Hematopoietic multipotent progenitor cell treated with erythropoietin and hydrocortisone succinate and interleukin-3 and kit ligand, for 4 days (in vitro differentiated cells): ENCODE data around the gene MEF2A.

Experiments
- DNase-seq: peaks from one replicate; pipeline ENCODE4 v3.0.0-alpha.2; 2015

MEF2A gene

DNA sequence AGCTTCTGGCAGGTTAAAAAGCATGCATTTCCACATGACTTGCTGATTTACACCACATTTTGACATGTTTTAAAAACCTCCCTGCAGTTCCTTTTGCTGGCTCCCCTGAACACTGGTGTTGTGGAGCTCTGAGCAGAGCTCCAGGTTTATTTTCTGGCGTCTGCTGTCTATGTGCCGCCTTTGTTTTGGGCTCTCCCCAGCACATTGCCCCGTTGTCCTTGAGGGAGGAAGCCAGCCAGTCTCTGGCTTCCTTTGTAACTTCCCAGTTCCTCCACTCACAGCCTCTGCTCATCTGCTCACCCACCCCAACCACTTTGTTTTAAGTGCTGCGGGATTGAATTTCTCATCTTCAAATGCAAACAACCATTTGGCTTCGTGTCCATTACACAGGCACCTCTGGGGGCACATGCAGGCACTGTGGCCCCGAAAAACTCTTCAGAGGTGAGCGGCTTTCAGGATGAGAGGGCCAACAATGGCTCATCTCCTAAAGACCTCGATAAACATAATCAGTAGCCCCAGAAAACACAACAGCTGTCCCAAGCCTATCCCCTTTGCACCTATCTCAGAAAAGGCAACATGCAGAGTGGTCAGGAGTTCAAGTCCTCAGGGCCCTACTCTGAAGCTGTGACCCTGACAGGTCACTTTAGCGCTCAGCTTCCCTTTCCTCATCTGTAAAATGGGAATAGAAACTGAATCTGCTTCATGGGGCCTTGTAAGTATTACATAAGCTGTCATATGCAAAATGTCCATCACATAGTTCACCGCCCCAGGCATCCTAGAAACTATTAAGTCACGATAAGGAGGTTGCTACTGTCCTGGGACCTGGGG, 1.3 kb upstream of the MEF2A start:
- peak; percentile 46 for DNase-seq

DNA sequence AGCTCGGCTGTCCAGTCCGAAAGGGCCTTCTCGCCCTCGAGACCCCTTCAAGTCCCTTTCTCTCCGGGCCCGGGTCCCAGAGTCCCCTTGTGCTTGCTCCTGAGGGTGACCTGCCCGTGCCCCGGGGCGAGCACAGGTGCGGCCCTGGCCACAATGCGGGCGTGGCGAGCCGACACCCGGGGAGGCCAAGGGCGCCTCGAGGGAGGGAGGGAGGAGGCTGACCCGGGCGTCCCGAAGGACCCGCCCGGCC, 810 bp upstream of the MEF2A start:
- no peak for DNase-seq

DNA sequence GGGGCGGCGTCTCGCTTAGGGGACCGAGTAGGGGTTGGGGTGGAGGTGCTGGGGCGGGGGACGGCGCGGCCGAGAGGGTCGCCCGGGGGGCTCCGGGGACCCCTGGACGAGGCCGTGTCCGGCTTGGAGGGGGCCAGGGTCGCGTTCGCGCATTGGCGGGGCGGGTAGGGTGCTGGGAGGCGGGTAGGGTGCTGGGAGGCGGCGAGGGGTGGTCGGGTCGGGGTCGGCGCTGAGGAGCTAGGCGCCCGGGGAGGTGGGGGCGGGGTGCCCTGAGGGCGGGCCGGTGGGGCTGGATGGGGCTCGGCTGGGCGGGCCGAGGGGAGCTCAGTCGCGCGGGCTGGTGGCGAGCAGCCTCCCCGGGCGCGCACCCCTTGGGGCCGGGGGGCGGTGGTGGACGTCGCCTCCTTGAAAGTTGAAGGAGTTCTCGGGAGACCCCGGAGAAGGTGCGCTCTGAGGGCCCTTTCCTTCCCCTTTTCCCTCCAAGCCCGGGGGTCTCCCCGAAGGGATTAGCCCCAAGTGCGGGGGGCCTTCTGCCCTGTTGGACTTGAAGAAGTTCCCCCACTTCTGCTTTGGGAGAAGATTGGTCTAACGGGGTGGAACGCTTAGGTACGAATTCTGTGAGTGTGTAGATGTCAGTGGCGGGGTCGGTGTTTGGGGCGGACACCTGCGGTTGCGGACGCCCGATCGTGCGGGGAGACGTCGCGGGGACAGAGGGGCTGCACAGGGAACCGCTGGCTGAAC, 543 bp downstream of the MEF2A start:
- DNase-seq: peak; percentile 57

DNA sequence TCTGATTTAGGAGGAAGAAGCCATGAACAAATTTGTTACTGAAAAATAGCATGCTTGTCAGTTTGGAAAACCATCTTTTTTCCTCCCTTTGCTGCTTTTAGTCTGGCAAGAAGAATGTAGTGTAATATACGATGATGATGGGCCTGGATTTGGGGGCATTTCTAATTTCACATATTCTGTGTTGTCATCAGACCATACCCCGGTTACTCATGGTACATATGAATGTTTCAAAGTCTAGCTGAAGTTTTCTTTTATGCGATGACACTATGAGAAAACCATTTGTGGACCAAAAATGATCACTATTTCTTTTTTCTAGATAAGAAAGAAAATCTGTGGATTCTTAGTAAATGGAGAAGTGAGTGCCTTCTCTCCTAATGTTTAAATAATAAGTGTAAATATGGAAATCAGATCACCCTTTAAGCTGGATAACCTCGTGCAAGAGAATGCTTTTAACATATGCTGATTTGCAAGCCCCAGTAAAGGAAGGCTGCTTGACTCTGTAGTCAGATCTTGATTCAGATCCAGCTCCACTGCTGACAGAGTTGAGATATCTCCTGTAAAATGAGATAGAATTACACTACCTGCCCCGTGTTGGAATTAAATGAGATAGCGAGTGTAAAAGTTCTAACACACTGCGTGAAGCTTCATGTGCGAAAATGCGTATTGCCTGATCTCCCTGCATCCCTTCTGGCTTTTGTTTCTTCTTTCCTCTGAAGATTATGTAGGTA, 3.0 kb downstream of the MEF2A start:
- no peak for DNase-seq

DNA sequence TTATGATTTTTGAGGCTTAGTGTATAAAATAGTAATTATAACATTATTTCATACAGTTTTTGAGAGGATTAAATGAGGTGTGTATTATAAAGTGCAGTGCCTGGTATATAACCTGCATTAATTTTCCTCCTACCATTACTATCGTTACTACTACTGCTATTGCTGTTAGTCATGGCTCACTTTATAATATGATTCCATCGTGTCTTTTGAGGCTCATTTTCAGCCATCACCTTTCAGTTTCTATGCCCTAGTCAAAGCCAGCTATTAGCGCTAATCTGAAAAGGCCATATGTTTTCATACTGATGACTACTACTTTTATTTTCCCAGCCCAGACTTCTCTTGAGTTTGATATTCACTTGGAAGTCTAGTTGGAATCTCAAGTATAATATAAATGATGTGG, 5.5 kb downstream of the MEF2A start:
- DNase-seq: no peak

DNA sequence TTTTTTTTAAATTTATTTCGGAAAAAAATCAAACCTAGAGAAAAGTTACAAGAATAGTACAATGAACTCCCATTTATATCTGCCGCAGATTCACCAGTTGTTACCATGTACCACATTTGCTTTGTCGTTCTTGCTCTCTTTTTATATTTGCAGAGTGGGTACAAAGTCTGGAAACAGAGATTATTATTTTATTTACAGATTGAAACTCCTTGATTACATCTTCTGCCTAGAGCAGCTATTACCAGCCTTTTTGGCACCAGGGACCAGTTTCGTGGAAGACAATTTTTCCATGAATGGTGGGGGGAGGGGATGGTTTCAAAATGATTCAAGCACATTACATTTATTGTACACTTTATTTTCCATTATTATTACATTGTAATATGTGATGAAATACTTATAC, 8.3 kb downstream of the MEF2A start:
- no peak for DNase-seq

DNA sequence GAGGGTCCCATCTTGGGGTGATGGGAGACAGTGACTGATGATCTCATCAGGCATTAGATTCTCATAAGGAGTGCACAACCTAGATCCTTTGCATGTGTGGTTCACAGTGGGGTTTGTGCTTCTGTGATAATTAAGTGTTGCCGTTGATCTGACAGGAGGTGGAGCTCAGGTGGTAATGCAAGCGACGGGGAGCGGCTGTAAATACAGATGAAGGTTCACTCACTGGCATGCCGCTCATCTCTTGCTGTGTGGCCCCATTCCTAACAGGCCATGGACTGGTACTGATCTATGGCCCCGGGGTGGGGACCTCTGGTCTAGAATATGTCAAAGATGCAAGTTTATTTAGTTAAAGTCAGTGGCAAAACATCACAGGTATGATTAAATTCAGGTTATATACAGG, 8.7 kb downstream of the MEF2A start:
- no peak for DNase-seq

DNA sequence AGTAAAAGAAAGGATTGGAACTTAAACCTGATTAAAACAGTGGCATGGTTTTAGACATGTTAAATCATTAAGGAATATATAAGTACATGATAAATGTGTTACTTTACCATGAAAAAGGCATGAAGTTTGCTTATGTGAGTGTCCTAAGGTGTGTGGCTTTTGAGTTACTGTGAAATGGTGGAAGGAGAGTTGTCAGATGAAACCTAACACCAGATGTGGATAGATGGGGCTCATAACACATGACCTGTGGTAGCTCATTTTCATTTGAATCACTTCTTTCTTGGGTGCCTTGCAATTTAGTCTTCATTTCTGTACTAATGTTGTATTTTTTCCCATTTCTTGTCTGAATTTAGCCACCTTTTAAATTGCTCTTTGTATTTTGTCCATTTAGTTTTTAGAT, 13.0 kb downstream of the MEF2A start:
- DNase-seq: no peak

DNA sequence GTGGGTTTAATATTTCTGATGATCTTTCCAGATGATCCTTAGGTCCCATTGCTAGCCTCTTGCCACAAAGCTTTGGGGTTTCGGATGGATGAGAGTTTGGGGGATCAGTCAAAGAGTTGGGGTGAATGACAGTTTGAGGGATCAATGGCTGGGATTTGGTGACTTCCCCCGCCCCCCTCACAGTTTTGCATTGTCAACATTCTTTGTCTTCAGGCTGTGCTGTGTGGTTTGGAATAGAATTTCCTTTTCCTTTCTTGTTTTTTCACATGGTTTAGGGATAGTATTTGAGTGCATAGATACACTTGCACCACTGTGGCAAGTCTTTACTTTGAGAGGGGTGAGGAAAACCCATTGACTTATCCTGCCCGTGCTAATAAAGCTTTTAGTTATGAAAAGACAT, 14.3 kb downstream of the MEF2A start:
- DNase-seq: no peak

DNA sequence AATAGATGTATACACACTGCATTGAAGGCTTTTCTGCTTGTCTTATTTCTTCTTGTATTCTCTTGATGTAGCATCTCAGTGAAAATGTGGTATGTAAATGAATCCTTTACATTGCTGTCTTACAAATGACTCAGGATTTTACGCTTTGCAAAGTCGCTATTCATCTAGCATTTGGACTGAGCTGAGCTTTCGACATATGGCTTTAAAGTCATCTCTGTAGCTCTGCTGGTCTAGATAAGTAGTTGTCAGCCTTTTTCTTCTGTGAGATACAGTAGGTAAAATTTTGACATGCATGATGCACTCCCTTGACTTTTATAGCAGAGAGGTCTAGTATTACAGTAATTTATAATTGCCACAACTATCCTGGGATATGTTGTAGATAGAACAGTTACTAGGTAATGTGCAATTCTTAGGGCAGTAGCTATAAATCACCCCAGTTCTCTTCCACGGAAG, 16.8 kb downstream of the MEF2A start:
- peak; percentile 26 for DNase-seq

DNA sequence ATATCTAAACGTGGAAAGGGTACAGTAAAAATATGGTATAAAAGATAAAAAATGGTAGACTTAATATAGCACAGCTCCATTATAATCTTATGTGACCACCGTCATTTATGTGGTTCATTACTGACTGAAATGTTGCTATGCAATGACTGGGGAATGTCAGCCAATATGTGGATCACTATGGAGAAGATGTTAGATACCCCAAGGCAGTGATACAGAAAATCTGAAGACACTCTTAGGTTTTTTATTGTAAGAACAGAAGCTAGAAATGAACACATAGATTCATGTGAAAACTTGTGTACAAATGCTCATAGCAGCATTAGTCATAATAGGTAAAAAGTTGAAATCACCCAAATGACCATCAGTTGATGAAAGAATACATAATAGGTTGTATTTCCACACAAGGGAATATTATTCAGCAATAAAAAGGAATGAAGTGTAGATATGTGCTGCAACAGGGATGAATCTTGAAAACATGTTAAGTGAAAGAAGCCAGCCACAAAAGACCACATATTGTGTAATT, 18.4 kb downstream of the MEF2A start:
- DNase-seq: no peak

DNA sequence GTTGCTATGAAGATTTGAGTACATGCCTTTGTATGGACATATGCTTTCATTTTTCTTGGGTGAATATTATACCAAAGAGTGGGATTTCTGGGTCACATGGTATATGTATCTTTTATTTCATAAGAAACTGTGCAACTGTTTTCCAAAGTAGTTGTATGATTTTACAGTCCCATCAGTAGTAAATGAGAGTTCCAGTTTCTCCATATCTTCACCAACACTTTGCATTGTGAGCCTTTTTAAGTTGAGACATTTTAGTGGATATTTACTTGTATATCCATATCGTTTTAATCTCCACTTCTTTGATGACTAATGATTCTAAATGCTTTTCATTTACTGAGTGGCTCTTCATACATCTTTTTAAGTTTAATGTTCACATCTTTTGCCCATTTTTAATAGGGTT, 20.3 kb downstream of the MEF2A start:
- DNase-seq: no peak

DNA sequence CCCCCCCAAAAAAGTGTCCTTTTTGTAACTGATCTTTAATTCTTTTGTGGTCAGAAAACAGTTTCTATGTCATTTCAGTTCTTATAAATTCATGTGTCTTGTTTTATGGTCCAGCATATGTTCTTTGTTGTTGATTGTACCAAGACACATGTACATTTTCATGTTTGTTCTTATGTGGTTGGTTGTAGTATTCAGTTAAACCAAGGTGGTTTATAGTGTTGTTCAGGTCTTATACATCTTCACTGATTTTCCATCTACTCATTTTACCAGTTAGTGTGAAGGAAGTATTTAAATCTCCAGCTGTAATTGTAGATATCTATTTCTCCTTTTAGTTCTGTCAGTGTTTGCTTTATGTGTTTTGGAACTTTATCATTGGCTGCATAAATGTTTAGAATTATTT, 24.0 kb downstream of the MEF2A start:
- DNase-seq: no peak

DNA sequence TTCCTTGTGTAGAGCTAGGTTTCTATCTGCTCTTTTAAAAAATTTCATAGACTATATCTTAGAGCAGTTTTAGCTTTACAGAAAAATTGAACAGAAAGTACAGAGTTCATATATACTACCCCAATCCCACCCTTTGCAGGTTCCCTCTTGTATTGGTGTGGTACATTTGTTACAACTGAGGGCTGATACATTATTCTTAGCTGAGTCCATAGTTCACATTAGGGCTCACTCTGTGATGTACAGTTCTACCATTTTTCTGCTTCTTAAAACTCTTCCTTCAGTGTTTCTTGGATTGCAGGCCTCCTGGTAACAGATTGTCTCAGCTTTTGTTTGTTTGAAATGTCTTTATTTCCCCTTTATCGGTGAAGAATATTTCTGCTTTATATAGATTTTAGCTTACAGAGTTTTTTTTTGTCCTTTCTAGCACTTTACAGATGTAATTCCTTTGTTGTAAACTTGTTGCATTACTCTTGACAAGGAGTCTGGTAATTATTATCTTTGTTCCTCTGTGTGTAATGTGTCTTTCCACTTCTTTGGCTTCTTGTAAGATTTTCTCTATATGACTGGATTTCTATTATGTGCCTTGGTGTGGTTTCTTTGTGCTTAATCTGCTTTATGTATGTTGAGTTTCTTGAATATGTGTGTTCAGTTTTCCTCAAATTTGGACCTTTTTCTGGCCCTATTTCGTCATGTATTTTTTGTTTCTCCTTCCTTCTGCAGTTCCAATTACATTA, 25.3 kb downstream of the MEF2A start:
- no peak for DNase-seq

DNA sequence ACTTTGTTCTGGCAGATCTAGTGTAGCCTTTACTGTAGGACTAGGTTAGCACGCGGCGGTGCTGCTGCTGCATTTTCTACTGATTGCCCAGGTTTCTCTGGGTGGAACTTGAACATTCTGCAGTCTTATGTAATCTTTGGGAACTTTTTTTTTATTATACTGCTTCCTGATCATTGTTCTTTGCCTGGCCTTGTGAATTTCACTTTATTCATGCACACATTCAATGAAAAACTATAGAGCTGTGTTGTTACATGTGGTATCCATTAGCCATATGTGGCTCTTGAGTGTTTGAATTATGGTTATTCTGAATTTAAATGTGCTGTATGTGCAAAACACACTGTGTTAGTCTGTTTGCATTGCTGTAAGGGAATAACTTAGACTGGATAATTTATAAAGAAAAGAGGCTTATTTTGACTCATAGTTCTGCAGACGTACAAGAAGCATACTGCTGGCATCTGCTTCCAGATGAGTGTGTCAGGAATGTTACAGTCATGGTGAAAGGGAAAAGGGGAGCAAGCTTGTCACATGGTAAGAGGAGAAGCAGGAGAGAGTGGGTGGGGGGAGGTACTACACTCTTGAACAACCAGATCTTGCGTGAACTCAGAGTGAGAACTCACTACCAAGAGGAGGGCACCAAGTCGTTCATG, 26.5 kb downstream of the MEF2A start:
- DNase-seq: no peak

DNA sequence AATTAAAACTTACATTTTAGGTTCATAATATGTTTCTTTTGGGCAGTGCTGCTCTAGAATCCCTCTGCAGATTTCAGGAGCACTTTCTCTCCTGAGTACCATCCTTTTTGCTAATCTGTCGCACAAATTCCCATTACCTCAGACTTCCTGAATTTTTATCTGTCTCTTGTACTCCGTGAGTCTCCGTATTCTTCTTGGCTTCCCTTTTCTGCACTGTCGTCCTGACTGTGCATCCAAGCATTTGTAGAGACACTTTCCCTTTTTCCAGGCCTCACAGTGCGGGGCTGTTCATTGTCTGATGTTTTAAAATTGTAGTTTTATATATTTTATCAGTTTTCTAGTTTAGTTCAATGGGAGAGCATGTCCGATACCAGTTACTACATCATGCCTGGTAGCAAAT, 27.3 kb downstream of the MEF2A start:
- no peak for DNase-seq

DNA sequence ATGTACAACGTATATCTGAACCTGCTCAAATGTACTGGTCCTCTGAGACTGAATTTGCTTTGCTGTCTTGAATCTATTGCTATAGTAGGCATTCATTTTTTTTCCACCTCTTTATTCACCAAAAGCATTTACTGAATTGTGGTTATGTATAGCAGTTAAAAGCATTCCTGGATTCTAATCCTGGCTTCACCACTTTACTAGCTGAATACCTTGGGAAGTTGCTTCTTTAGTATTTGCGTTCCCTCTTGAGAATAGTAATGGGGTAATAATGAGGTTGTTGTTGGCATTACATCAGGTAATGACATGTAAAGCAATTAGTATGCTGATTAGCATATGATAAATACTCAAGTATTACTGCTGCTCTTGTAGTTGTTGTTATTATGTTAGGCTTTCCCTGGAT, 29.1 kb downstream of the MEF2A start:
- DNase-seq: no peak

DNA sequence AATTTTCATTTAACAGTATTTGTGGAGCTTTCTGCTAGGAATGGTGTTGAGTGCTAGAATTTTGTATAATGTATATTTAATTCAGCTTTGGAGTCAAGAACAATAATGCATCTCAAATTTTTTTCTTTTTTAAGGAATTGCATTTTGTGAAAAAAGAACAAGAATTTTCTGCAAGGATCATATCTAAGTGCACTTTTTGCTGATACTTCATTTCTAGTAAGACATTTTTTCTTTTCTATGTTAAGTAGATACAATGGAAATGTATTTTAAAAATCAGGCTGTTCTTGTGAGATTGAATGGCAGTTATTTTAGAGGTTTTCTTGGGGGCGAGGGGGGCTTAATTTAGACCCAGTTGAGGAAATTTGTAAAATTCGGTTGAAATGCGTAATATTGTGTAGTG, 32.5 kb downstream of the MEF2A start:
- DNase-seq: no peak

DNA sequence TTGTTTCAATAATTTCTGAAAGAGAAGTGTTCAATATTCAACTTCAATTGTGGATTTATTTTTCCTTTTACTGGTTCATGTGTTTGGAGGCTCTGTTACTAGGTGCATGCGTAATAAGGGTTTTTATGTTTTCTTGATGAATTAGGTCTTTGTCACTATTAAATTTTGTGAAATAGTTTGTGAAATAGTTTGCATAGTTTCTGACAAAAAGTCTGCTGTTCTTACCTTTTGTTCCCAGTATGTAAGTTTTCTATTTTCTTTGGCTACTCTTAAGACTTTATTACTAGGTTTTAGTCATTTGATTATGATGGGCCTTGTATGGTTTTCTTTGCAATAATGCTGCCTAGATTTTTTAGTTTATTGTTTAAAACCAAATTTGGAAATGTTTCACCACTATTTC, 38.0 kb downstream of the MEF2A start:
- no peak for DNase-seq

DNA sequence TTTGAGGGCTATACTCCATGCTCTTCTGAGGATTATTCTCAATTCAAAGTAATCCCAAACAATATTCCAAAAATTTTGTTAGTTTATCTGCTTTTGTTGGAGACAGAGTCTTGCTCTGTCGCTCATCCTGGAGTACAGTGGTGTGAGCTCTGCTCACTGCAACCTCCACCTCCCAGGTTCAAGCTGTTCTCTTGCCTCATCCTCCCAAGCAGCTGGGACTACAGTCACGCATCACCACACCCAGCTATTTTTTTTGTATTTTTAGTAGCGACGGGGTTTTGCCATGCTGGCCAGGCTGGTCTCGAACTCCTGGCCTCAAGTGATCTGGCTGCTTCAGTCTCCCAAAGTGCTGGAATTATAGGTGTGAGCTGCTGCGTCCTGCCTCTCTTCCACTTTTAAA, 39.1 kb downstream of the MEF2A start:
- no peak for DNase-seq

DNA sequence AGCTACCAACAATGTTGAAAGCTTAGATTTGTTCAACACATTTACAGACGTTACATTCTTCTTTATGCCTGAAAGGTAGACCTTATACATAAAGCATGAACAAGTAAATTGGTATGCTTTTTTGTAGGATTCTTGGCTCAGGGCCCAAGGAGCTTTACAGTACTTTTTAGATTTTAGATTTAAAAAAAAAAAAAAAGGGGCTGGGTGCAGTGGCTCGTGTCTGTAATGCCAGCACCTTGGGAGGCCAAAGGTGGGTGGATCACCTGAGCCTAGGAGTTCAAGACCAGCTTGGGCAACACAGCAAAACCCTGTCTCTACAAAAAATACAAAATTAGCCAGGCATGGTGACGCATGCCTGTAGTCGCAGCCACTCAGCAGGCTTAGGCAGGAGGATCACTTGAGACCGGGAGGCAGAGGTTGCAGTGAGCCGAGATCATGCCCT, 39.7 kb downstream of the MEF2A start:
- DNase-seq: no peak

DNA sequence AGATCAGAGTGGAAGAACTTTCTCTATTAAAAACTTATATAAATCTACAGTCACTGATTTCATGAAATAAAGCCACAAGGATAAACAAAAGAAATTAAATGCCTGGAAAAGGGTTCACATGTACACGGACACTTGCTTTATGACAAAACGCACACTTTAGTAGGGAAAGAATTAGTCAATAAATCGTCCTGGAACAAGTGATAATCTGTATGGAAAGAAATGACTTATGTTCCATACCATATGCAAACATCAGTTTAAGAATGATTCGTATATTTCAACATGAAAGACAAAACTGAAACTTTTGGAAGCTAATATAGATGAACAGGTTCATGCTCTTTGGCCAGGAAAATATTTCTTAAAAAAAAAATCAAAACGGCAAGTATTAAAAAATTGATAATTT, 40.2 kb downstream of the MEF2A start:
- no peak for DNase-seq

DNA sequence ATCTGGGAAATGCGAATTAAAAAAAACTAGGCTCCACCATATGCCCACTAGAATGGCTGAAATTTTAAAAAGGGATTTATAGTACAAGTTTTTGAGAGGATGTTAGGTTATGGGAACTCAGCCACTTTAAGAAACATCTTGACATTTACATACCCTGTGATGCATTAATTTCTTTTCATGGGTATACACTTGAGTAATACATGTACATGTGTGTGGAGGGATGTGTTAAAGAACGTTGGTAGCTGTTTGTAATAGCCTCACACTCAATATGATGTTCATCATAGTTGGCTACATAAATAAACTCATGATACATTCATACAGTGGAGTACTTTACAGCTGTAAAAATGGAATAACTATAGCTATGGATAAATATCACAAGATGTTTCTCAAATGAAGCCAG, 40.9 kb downstream of the MEF2A start:
- DNase-seq: no peak
